8988T (cell line): Measurements from ENCODE around the gene PXN.
"Not testable (repeated sequence)": the region's sequence is repeated elsewhere in the genome, so short reads cannot be mapped to it uniquely, and the experiment has no call there.

Experiments used
- DNase-seq: peaks from one replicate; pipeline ENCODE4 v3.0.0; 2011

Gene PXN

DNA sequence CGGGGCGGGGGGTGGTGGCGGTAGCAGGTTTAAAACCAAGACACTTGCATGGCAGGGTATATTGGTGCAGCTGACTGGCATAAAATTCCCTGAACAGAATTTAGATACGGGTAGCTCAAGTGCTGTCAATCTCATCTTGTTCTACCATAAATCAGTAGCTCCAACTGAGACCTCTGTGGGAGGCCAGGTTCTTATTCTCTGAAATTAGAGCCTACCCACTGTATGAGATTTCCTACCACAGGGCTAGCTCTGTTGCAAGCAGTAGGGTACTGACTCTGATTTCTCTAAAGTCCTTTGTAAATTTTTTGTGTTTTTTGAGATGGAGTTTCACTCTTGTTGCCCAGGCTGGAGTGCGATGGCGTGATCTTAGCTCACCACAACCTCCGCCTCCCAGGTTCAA is 61.4 kb downstream of the PXN start:
- no peak for DNase-seq

DNA sequence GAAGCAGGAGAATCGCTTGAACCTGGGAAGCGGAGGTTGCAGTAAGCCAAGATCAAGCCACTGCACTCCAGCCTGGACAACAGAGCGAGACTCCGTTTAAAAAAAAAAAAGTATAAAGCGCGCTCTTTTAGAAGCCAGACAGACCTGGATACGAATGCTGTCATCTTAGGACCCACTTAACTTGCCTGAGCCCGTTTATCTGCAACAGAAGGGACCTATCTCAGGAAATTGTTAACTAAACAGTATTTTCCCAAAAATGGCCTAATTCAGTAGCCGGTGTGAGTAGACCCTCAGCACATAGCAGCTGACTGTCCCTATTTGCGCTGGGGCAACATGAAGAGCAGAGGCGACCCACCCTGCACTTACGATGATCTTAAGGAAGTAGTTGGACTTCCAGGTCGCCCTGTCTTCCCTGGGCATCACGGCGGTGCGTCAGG is 65.1 kb downstream of the PXN start:
- no peak for DNase-seq

DNA sequence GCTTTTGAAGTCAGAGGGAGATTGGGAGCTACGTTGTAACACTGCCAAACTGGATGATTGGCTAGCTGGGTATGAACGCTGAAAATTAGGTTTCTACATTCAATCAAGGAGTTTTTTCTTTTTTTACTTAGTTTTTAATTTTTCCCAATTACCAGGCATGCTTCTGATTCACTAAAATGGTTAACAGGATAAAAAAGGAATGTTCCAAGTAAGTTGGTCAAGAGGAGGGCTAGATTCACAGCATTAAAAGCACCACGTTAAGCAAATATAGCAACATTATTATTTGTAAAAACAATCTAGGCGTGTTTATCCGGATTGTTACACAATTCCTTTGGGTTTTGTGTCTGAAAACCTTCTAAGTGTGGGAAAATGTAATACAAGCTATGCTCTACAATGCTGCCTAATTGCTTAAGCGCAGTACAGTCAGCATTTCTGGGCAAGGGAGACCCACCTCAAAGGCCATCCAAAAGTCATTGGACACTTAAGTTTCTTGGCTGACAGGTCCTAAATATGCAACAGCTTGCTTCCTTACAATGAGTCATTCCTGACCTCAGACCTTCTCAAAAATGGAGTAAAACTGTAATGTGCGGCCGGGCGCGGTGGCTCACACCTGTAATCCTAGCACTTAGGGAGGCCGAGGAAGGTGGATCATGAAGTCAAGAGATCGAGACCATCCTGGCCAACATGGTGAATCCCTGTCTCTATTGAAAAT is 65.8 kb downstream of the PXN start:
- DNase-seq: no peak

DNA sequence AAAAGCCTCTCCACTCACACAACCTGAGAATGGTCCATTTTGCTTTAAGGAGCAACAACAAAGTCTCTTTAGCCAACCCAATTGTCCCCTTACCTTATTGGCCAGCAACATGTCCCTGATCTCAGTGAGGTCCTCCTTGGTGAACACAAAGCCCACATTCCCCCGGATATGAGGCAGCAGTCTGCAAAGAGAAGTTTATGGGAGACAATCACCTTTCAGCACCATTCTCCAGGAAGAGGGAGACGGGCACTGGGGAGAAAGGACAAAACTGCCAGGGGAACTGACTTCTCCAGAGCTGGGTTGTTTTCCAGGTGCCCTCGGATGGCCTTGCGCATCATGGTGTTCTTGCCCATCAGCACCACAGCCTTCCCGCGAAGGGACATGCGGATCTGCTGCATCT is 66.5 kb downstream of the PXN start:
- no peak for DNase-seq

DNA sequence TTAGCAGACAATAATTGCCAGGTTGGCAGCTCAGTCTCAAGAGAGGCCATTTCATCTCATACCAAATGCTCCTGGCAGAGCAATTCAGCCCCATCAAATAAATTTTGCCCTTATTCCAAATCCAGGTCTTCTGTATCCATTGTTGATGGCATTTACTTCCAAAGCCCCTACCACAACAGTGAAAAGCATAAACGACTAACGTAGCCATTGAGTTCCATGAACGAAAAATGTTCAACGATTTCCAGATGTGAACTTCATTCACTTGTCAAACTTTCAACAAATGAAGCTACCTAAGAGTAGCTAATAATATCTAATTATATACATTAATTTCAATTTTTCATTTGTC is 68.0 kb downstream of the PXN start:
- DNase-seq: no peak

DNA sequence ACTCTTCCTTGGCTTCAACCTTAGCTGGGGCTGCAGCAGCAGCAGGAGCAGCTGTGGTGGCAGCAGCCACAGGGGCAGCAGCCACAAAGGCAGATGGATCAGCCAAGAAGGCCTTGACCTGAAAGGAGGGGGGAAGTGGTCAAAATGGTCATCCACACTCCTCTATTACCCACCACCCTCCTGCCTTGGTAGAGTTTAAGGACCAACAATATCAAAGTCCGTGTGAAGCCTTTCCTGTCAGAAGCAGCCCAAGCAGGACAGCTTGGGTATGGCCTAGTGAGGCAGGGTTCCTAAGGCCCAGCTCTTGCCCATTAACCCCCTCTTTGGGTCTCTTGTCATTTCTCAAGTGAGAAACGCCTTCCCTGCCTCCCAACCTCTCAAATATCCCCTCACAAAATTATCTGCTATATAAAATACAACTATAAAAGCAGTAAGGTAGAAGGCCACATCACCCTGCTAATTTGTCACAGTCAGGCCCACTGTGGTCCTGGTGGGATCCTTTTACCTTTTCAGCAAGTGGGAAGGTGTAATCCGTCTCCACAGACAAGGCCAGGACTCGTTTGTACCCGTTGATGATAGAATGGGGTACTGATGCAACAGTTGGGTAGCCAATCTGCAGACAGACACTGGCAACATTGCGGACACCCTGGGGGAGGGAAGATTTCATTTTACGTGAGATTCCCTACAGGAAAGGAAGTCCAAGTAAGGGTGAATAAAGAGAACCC is 68.6 kb downstream of the PXN start:
- not testable (repeated sequence) for DNase-seq

DNA sequence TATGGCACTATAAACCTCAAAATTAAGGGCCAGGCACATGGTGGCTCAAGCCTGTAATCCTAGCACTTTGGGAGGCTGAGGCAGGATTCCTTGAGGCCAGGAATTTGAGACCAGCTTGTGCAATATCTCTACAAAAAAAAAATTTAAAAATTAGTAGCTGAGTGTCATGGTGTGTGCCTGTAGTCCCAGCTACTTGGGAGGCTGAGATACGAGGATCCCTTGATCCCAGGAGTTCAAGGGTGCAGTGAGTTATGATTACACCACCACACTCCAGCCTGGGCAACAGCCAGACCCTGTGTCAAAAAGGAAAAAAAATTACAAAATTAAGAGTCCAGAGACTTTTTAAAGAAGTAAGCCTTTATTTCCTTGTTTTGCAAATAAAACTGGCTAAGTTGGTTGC is 69.2 kb downstream of the PXN start:
- DNase-seq: no peak

DNA sequence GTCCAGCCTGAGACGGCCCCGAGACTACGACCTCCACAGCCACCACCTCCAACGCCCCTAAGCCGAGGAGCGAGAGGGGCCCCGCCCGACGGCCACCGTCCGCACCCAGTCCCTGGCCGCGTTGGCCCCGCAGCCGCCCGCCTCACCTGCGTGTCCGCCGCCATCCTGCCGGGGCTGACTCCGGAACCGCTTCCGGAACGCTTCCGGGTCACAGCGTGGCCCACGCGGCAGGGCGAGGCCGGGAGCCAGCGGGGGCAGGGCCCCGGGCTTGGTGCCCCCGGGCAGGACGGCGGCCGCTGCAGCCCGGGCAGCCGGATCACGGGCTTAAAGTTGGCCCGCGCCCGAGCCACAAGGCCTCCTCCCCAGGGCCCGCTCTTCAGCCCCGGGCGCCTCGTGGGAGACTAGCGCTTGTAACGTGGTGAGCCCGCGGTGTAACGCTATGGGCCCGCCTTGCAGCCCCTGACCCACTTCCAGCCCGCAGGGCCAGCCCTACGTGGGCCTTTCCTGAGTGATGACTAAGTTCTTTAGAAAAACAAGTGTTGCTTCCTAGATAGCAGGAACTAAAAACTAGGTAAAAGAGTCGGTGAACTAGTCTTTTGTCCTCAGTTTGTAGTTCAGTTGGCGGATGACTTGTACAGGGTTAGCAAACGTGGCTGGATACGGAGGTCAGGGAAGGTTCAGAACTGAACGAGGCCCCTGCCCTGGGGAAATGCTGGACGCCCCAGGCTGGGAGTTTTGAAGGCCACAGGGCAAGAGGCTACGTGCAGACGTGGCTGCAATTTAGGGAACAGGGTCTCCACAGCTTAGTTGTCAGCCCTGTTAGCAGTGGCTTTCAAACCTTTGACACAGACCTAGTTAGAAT is 70.8 kb downstream of the PXN start, which contains the start of gene GCN1:
Gene GCN1, minus strand, starts transcription at position 182 of the 862 bp plus-strand sequence. Its CDS starts 18 bp downstream, at position 164.
- peak; percentile 84 for DNase-seq

DNA sequence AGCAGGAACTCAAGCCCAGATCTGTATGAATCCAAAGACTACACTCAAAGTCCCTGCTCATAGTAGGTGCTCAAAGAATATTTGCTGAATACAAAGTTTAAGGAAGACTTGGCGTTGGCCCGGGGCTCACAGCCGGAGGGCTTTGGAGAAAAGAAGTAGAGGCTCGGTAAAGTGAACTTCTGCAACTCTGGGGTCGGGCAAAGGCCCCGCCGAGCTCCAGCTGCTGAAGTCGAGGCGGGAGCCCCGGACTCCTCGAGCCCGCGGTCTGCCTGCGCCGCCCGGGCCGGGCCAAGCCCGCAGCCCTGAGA is 71.3 kb downstream of the PXN start:
- DNase-seq: no peak

DNA sequence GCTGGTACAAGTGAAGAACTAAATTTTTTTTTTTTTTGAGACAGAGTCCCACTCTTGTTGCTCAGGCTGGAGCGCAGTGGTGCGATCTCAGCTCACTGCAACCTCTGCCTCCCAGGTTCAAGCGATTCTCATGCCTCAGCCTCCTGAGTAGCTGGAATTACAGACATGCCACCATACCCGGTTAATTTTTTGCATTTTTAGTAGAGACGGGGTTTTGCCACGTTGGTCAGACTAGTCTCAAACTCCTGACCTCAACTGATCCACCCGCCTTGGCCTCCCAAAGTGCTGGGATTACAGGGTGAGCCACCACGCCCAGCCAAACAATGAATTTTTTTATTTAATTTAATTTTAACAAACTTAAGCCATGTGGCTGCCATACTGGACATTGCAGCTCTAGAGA is 72.2 kb downstream of the PXN start:
- DNase-seq: not testable (repeated sequence)

DNA sequence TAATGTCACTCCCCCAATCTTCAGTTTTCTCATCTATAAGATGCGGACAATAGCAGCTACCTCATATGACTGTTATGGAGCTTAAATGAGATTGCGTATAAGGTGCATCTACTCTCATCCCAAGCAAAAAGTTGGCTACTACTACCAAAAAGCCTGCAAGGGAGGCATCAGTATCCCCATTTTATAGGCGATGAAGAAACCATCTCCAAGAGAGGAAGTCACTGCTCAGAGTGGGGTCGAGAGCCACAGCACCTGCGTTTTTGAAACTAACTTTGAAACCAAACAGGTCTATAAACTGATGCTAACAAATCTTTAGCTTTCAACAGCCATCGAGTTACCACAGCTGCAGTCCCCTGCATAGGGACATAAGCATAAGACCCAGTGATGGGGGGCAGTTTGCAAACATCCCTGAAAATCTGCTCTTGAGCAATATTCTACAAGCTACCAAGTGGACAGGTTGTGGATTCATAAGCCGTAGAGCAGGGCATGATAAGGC is 74.5 kb downstream of the PXN start:
- DNase-seq: no peak

DNA sequence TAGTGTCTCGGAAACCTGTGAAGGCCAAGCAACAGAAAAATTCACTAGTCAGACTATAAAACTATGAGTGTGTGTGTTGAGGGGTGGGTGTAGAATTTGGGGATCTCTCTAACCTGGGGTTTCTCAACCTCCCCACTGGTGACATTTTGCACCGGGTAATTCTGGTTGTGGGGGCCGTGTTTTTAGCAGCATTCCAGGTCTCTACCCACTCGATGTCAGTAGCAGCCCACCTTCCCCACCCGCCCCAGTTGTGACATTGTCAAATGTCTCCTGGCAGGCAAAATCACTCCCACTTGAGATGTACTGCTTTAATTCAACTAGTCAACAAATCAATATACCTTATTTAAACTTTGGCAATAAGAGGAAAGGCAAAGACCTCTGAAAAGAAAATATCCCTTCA is 75.1 kb downstream of the PXN start:
- DNase-seq: no peak

DNA sequence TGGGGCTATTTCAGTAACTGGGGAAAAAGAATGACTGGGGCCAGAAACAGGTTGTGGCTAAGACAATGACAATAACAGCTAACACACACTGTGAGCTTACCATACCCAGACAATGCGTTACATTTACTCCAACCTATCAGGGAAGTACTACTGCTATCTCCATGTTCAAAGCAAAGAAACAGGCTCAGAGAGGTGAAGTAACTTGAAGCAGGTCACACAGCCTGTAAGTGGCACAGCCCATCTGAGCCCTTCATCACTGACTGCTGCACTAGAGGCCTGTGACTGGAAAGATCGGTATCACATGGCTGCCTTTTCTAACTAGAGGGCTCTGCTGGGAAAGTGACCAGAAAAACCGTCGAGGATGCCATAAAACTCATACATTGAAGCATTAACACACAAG is 78.9 kb downstream of the PXN start:
- no peak for DNase-seq

DNA sequence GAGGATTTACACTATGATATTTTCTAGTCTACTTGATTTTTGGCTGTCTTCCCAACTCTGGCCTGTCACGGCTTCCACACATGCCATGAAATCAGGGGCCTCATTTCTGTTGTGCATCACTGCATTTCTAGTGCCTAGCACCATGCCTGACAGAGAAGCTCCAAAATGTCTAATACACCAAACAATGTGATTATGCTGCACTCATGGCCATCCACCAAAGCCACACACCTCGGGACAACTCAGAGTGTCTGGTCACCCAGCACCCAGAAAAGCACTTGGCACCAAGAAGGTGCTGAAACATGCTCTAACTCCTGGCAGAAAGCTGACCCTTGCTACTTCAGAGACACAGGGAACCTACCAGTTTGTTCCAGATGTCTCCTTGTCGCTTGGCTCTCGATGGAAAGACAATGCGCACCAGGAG is 82.3 kb downstream of the PXN start:
- no peak for DNase-seq

DNA sequence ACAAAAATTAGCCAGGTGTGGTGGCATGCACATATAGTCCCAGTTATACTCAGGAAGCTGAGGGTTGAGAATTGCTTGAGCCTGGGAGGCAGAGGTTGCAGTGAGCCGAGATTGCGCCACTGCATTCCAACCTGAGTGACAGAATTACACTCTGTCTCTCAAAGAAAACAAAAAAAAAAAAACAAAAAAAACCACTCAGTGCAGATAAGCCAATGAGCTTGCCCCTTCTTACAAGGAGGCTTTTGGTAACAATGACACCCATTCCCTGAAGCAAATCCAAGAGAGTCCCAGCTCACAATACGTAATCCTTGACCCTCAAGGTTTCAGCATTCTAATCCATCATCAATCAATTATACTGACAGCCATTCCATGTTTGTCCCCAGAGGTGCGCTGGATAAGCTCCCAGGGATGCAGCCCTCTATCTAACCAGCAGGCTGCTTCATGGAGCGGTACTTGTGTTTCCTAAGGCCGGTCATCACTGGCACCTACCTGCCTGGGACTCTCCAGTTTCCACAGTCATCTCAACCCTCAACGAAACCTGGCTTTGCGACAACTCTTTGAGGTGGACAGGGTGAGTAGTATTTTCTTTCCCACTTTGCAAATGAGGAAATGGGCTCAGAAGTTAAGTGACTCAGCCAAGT is 83.4 kb downstream of the PXN start:
- DNase-seq: no peak

DNA sequence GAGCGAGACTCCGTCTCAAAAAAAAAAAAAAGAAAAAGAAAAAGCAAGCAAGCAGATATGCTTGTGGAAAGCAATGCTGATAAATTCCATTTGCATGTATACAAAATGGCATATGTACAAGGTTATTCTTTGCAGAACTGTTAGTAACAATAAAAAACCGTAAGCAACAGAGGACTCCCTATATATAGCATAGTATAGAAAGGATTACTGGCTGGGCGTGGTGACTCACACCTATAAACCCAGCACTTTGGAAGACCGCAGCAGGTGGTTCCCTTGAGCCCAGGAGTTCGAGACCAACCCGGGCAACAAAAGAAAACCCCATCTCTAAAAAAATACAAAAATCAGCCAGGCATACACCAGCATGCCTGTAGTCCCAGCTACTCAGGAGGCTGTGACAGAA is 84.6 kb downstream of the PXN start:
- DNase-seq: no peak

DNA sequence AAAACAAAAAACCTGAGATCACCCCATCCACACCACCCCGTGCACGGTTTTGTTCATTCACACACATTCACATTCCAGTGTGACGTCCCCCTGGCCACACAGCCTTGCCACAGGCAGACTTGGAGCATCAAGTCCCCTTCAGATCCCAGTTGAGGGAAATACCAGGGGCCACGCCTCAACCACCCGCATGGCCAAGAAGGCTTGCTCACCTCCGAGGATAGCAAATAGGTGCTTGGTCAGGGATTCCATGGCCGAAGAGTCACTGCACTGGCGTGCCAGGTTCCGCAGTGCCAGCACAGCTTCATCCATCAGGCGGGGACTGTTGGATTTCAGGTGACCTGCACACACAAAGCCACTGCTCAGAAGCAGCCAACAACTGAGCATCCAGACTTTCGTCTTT is 90.0 kb downstream of the PXN start:
- no peak for DNase-seq

DNA sequence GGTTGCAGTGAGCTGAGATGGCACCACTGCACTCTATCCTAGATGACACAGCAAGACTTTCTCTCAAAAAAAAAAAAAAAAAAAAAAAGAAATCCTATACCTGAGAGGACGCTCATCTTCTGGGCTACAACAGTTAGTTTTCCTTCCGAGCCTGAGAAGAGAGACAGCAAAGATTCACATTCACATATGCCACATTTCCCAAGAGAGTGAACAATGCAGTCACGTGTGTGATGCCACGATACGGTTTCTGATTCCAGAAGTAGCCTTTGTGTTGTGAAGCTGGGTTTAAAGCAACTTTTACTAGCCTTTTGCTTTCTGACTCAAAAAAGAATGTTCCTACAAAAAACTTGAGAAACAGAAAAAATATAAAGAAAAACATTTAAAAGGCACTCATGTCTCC is 90.5 kb downstream of the PXN start:
- DNase-seq: no peak

DNA sequence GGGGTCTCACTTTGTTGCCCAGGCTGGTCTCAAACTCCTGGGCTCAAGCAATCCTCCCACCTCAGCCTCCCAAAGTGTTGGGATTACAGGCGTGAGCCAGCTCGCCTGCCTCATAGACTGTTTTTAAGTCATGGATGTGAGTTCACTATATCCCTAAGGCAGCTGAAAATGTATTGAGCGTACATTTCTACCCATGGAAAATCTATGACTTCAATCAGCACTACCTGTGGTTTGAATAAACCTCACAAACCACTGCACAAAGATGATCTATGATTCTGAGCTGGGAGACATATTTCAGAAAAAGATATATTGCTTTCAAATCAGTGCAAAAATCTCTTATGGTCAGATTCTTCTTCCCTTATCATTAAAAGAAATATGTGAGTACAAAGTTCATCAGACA is 93.5 kb downstream of the PXN start:
- DNase-seq: no peak

DNA sequence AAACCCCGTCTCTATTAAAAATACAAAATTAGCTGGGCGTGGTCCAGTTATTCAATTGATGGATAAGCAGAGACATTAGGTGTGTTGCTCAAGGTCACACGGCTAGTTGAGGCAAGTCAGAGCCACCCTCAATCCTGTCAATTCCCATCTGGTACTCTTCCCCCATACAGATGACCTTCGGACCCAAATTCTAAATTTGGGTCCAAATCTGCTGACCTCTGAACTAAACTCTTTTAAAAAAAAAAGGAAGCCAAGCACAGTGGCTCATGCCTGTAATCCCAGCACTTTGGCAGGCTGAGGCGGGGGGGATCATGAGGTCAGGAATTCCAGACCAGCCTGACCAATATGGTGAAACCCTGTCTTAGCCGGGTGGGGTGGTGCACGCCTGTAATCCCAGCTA is 94.9 kb downstream of the PXN start:
- no peak for DNase-seq

DNA sequence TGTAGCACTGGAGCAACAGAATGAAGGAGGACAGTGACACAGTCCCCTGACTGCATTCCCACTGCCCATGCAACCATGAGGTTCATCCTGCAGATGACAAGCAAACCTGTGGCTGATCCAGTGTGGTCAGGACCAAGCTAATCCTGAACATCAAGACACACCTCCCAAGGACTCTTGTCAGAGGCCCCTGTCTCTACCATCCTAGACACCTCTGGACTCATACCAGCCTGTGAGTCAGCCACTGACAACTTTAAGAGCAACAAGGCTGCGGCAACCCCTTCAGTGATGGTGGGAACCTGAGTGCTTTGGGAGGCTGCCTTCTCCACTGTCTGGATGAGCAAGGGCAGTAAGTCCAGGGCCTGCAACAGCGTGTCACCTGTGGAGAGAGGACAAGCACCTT is 95.6 kb downstream of the PXN start:
- no peak for DNase-seq

DNA sequence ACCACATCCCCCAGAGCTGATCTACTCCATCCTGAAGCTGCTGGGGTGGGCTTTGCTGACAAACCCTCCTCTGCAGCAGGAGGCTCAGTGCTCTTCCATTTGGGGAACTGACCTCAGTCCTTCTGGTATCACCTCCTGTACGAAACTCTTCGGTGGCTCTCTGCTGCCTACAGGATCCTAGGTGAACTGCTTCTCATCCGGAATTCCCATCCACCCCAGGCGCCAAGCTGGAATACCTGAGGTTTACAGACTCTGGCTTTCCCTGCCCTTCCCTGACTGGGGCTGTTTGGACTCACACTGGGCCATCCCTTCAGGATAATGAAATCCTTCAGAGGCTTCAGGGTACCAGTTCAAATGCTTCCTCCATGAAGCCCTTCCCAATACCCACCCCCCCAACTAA is 97.2 kb downstream of the PXN start:
- DNase-seq: no peak

DNA sequence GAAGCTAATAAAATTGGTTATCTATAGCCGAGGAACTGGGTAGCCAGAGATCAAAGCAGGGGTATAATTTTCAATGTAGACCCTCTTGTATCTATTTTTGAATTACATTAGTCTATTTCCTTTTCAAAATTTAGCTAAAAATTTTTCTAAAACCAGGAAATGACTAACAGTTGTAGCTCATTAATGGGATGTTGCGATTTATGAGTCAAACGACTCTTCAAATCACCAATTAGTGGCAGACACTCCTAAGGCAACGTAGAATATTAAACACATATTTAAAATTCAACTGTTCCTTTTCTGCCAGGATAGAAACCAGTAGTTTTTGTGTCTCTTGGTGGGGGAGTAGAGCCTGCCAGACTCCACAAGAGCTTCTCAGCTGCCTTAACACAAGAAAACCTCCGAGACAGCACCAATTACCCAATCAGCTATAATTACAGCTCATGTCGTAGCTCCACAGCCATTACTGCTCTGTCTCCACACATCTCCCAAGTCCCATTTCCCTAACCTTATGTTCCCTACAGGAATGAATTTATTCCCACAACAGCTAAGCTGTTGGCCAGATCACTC is 97.9 kb downstream of the PXN start:
- no peak for DNase-seq
